Measurements from ENCODE around the gene THAP9. TPM values are rescaled to one million over a fixed set of nuclear protein-coding genes. Genes with fewer than 3 reads are reported as not detected.

THAP9 gene
- polyA plus RNA-seq, 4 donors: 0.54 to 7.9 (median 2.5) TPM

- H3K27me3 ChIP-seq (ENCODE audit: control insufficient read depth in 3 of 3, insufficient read depth in 3 of 3, low read length in 3 of 3): no peaks in the 10 kb centered on the region
- FAIRE-seq (no peak), DNase-seq (no peak)
- no peaks in the 10 kb centered on the region for H3K9me3 ChIP-seq (ENCODE audit: control insufficient read depth in 2 of 2, insufficient read depth in 1 of 2, low read depth in 1 of 2, low read length in 1 of 2)
- peak overlapping the region; percentile 99 to 100 (median 99) for H3K27ac ChIP-seq (ENCODE audit: low read depth in 1 of 3, low read length in 2 of 3)
- 0% methylated on average over 16 of the region's 16 CpGs for WGBS, 3 donors
- H3K36me3 ChIP-seq (ENCODE audit: control insufficient read depth in 3 of 3, insufficient read depth in 2 of 3, low read depth in 1 of 3, low read length in 3 of 3): peaks cover 5 to 16% (median 6%) of the 10 kb centered on the region in 3 donors
- H3K4me1 ChIP-seq (ENCODE audit: control insufficient read depth in 3 of 3, insufficient read depth in 2 of 3, low read depth in 1 of 3, low read length in 2 of 3): peaks cover 5 to 15% (median 8%) of the 10 kb centered on the region in 3 donors
- peak overlapping the region; percentile 75 to 99 (median 94) for H3K4me3 ChIP-seq (ENCODE audit: low read depth in 1 of 3, low read length in 3 of 3)
Observed at GRCh38 chr4:82890528-82890900, 10.0 kb upstream of the THAP9 start.

GRCh38 chr4:82890901-82891706, 9.4 kb upstream of the THAP9 start, which contains the start of gene SEC31A:
SEC31A (minus strand) TSS chr4:82891153; CDS start chr4:82881936, 9,217 bp downstream.
- DNase-seq (peak; percentile 96 to 99), FAIRE-seq (no peak)
- 0% methylated on average over 69 to 71 of the region's 71 CpGs for WGBS, 3 donors
- Histone ChIP-seq H3K9me3 (ENCODE audit: control insufficient read depth in 2 of 2, insufficient read depth in 1 of 2, low read depth in 1 of 2, low read length in 1 of 2) (no peaks in the 10 kb centered on the region), H3K27me3 (ENCODE audit: control insufficient read depth in 3 of 3, insufficient read depth in 3 of 3, low read length in 3 of 3) (no peaks in the 10 kb centered on the region), H3K27ac (ENCODE audit: low read depth in 1 of 3, low read length in 2 of 3) (peak within 1 kb of the TSS; percentile 99 to 100 (median 99)), H3K4me1 (ENCODE audit: control insufficient read depth in 3 of 3, insufficient read depth in 2 of 3, low read depth in 1 of 3, low read length in 2 of 3) (peaks cover 5 to 15% (median 8%) of the 10 kb centered on the region in 3 donors), H3K36me3 (ENCODE audit: control insufficient read depth in 3 of 3, insufficient read depth in 2 of 3, low read depth in 1 of 3, low read length in 3 of 3) (peaks cover 5 to 17% (median 6%) of the 10 kb centered on the region in 3 donors), H3K4me3 (ENCODE audit: low read depth in 1 of 3, low read length in 3 of 3) (peak within 1 kb of the TSS; percentile 75 to 99 (median 94))

GRCh38 chr4:82891707-82892466, 8.6 kb upstream of the THAP9 start:
- peak; percentile 23 to 42 for DNase-seq
- H3K27ac ChIP-seq (ENCODE audit: low read depth in 1 of 3, low read length in 2 of 3): peak overlapping the region; percentile 99 to 100 (median 99)
- H3K9me3 ChIP-seq (ENCODE audit: control insufficient read depth in 2 of 2, insufficient read depth in 1 of 2, low read depth in 1 of 2, low read length in 1 of 2): no peaks in the 10 kb centered on the region
- H3K27me3 ChIP-seq (ENCODE audit: control insufficient read depth in 3 of 3, insufficient read depth in 3 of 3, low read length in 3 of 3): no peaks in the 10 kb centered on the region
- 6 to 25% (median 18%) methylated on average over 7 of the region's 7 CpGs for WGBS, 3 donors
- peaks cover 5 to 21% (median 6%) of the 10 kb centered on the region in 3 donors for H3K36me3 ChIP-seq (ENCODE audit: control insufficient read depth in 3 of 3, insufficient read depth in 2 of 3, low read depth in 1 of 3, low read length in 3 of 3)
- no peak for FAIRE-seq
- peaks cover 5 to 16% (median 8%) of the 10 kb centered on the region in 3 donors for H3K4me1 ChIP-seq (ENCODE audit: control insufficient read depth in 3 of 3, insufficient read depth in 2 of 3, low read depth in 1 of 3, low read length in 2 of 3)
- peak overlapping the region; percentile 75 to 99 (median 94) for H3K4me3 ChIP-seq (ENCODE audit: low read depth in 1 of 3, low read length in 3 of 3)

- Histone ChIP-seq H3K36me3 (ENCODE audit: control insufficient read depth in 3 of 3, insufficient read depth in 2 of 3, low read depth in 1 of 3, low read length in 3 of 3) (peaks cover 5 to 21% (median 6%) of the 10 kb centered on the region in 3 donors), H3K27me3 (ENCODE audit: control insufficient read depth in 3 of 3, insufficient read depth in 3 of 3, low read length in 3 of 3) (no peaks in the 10 kb centered on the region), H3K4me1 (ENCODE audit: control insufficient read depth in 3 of 3, insufficient read depth in 2 of 3, low read depth in 1 of 3, low read length in 2 of 3) (peaks cover 5 to 21% (median 8%) of the 10 kb centered on the region in 3 donors), H3K27ac (ENCODE audit: low read depth in 1 of 3, low read length in 2 of 3) (peak overlapping the region in 2 of 3 donors; percentile 24 to 100), H3K4me3 (ENCODE audit: low read depth in 1 of 3, low read length in 3 of 3) (no peak overlapping the region), H3K9me3 (ENCODE audit: control insufficient read depth in 2 of 2, insufficient read depth in 1 of 2, low read depth in 1 of 2, low read length in 1 of 2) (no peaks in the 10 kb centered on the region)
- DNase-seq (peak; percentile 31 to 54), FAIRE-seq (no peak)
- 11 to 57% (median 29%) methylated on average over 1 of the region's 1 CpG for WGBS, 3 donors
Observed at GRCh38 chr4:82892467-82892802, 8.1 kb upstream of the THAP9 start.

- FAIRE-seq: no peak
- no peaks in the 10 kb centered on the region for H3K27me3 ChIP-seq (ENCODE audit: control insufficient read depth in 3 of 3, insufficient read depth in 3 of 3, low read length in 3 of 3)
- 29 to 76% (median 54%) methylated on average over 3 of the region's 3 CpGs for WGBS, 3 donors
- no peaks in the 10 kb centered on the region for H3K9me3 ChIP-seq (ENCODE audit: control insufficient read depth in 2 of 2, insufficient read depth in 1 of 2, low read depth in 1 of 2, low read length in 1 of 2)
- no peak overlapping the region for H3K4me3 ChIP-seq (ENCODE audit: low read depth in 1 of 3, low read length in 3 of 3)
- peak; percentile 45 to 68 for DNase-seq
- peaks cover 5 to 14% (median 6%) of the 10 kb centered on the region in 3 donors for H3K36me3 ChIP-seq (ENCODE audit: control insufficient read depth in 3 of 3, insufficient read depth in 2 of 3, low read depth in 1 of 3, low read length in 3 of 3)
- peaks cover 3 to 22% (median 8%) of the 10 kb centered on the region in 3 donors for H3K4me1 ChIP-seq (ENCODE audit: control insufficient read depth in 3 of 3, insufficient read depth in 2 of 3, low read depth in 1 of 3, low read length in 2 of 3)
- H3K27ac ChIP-seq (ENCODE audit: low read depth in 1 of 3, low read length in 2 of 3): peak overlapping the region in 2 of 3 donors; percentile 20 to 55
Observed at GRCh38 chr4:82893942-82894341, 6.6 kb upstream of the THAP9 start.

- Histone ChIP-seq H3K36me3 (ENCODE audit: control insufficient read depth in 3 of 3, insufficient read depth in 2 of 3, low read depth in 1 of 3, low read length in 3 of 3) (peaks cover 5 to 14% (median 6%) of the 10 kb centered on the region in 3 donors), H3K4me1 (ENCODE audit: control insufficient read depth in 3 of 3, insufficient read depth in 2 of 3, low read depth in 1 of 3, low read length in 2 of 3) (peaks cover 3 to 25% (median 5%) of the 10 kb centered on the region in 3 donors), H3K4me3 (ENCODE audit: low read depth in 1 of 3, low read length in 3 of 3) (no peak overlapping the region), H3K27ac (ENCODE audit: low read depth in 1 of 3, low read length in 2 of 3) (no peak overlapping the region), H3K9me3 (ENCODE audit: control insufficient read depth in 2 of 2, insufficient read depth in 1 of 2, low read depth in 1 of 2, low read length in 1 of 2) (no peaks in the 10 kb centered on the region), H3K27me3 (ENCODE audit: control insufficient read depth in 3 of 3, insufficient read depth in 3 of 3, low read length in 3 of 3) (no peaks in the 10 kb centered on the region)
- no peak for DNase-seq
- 77 to 79% (median 78%) methylated on average over 1 of the region's 1 CpG for WGBS, 3 donors
- FAIRE-seq: no peak
Observed at GRCh38 chr4:82896755-82897154, 3.8 kb upstream of the THAP9 start.

GRCh38 chr4:82898322-82899243, 2.0 kb upstream of the THAP9 start:
- H3K36me3 ChIP-seq (ENCODE audit: control insufficient read depth in 3 of 3, insufficient read depth in 2 of 3, low read depth in 1 of 3, low read length in 3 of 3): peaks cover 5 to 10% (median 6%) of the 10 kb centered on the region in 3 donors
- peak overlapping the region; percentile 58 to 100 (median 78) for H3K27ac ChIP-seq (ENCODE audit: low read depth in 1 of 3, low read length in 2 of 3)
- 16 to 24% (median 24%) methylated on average over 7 of the region's 7 CpGs for WGBS, 3 donors
- peak; percentile 26 for FAIRE-seq
- peak overlapping the region in 2 of 3 donors; percentile 84 to 98 for H3K4me3 ChIP-seq (ENCODE audit: low read depth in 1 of 3, low read length in 3 of 3)
- peak; percentile 64 to 78 for DNase-seq
- H3K27me3 ChIP-seq (ENCODE audit: control insufficient read depth in 3 of 3, insufficient read depth in 3 of 3, low read length in 3 of 3): no peaks in the 10 kb centered on the region
- no peaks in the 10 kb centered on the region for H3K9me3 ChIP-seq (ENCODE audit: control insufficient read depth in 2 of 2, insufficient read depth in 1 of 2, low read depth in 1 of 2, low read length in 1 of 2)
- H3K4me1 ChIP-seq (ENCODE audit: control insufficient read depth in 3 of 3, insufficient read depth in 2 of 3, low read depth in 1 of 3, low read length in 2 of 3): peaks cover 0 to 23% (median 3%) of the 10 kb centered on the region in 3 donors
